ENCODE measurements around the gene PALLD. TPM values are rescaled to one million over a fixed set of nuclear protein-coding genes. Genes with fewer than 3 reads are reported as not detected.

The PALLD gene
- total and polyA plus RNA-seq, 2 of the 13 experiments (the other 11 are each of a cell fraction or from before 2014, with no cell fraction given): 0.50 to 1.5 TPM

DNA sequence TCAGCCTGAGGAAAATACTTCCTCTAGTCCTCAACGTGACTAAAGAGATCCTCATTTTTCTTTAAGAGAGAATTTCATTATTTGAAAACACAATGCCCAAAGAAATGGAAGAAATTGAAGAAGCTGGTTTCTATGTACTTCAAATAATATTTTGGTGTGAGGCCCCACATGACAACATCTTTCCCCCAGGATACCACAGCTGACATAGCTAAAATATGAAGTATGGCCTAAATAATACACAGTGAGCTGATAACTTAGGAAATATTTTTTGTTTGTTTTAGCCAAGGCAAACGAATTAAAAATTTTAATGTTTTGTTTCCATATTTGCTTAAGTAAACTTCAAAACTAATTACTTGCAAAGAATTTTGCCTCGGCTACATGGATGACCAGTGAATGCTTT lies 364.0 kb downstream of the PALLD start:
- WGBS (ENCODE audit: low lambda C conversion rate): 86% methylated on average over 3 of the region's 3 CpGs
- H3K36me3 ChIP-seq (replicated peaks in 1 of 2; ENCODE audit: control insufficient read depth in 1 of 2, insufficient read depth in 2 of 2, low read length in 2 of 2): no peaks in the 10 kb centered on the region
- intact Hi-C loops (cut with micrococcal nuclease; ENCODE audit: unreplicated experiment) (no loop called here), in situ Hi-C loops (cut with HindIII; ENCODE audit: extremely low pct_ligation_motif_present, low pct_unique_long_range_greater_than_20kb) (no loop called here)
- H4K20me1 ChIP-seq (ENCODE audit: insufficient read depth, low read length): no peaks in the 10 kb centered on the region
- POLR2A ChIA-PET: no interaction called here
- DNase-seq (ENCODE audit: low spot score) (no peak), ATAC-seq (no peak), FAIRE-seq (no peak)
- H3K4me2 ChIP-seq (ENCODE audit: low read depth, low read length): no peak overlapping the region
- no peaks in the 10 kb centered on the region for H3K27me3 ChIP-seq (ENCODE audit: control insufficient read depth in 1 of 2, insufficient read depth in 2 of 2, low read length in 2 of 2)
- no peak overlapping the region for H3K27ac ChIP-seq (ENCODE audit: extremely low read length, insufficient read depth, low read length)
- TF ChIP-seq ISL2 (CRISPR knock-in tag; IDR thresholded peaks at IDR 0.05) (no peak), MTF1 (CRISPR knock-in tag; IDR thresholded peaks at IDR 0.05) (no peak), SSRP1 (CRISPR knock-in tag; IDR thresholded peaks at IDR 0.05) (no peak), ZFP36L1 (CRISPR knock-in tag; IDR thresholded peaks at IDR 0.05) (no peak), ZNF253 (CRISPR knock-in tag; IDR thresholded peaks at IDR 0.05; ENCODE audit: borderline replicate concordance) (no peak), KMT2A (CRISPR knock-in tag; IDR thresholded peaks at IDR 0.05) (no peak), SRSF4 (IDR thresholded peaks at IDR 0.05; ENCODE audit: low read depth, low read length, poor library complexity, severe bottlenecking) (no peak), ZNF17 (CRISPR knock-in tag; IDR thresholded peaks at IDR 0.05) (no peak)
- TF ChIP-seq, protein P1, sequence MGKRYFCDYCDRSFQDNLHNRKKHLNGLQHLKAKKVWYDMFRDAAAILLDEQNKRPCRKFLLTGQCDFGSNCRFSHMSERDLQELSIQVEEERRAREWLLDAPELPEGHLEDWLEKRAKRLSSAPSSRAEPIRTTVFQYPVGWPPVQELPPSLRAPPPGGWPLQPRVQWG (CRISPR knock-in tag; IDR thresholded peaks at IDR 0.05; ENCODE audit: borderline replicate concordance, low read depth): no peak
- TF ChIP-seq, protein P2, sequence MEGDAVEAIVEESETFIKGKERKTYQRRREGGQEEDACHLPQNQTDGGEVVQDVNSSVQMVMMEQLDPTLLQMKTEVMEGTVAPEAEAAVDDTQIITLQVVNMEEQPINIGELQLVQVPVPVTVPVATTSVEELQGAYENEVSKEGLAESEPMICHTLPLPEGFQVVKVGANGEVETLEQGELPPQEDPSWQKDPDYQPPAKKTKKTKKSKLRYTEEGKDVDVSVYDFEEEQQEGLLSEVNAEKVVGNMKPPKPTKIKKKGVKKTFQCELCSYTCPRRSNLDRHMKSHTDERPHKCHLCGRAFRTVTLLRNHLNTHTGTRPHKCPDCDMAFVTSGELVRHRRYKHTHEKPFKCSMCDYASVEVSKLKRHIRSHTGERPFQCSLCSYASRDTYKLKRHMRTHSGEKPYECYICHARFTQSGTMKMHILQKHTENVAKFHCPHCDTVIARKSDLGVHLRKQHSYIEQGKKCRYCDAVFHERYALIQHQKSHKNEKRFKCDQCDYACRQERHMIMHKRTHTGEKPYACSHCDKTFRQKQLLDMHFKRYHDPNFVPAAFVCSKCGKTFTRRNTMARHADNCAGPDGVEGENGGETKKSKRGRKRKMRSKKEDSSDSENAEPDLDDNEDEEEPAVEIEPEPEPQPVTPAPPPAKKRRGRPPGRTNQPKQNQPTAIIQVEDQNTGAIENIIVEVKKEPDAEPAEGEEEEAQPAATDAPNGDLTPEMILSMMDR (CRISPR knock-in tag; IDR thresholded peaks at IDR 0.05): no peak
- H3K4me3 ChIP-seq (replicated peaks in 1 of 3; ENCODE audit: insufficient read depth in 1 of 3, low read depth in 2 of 3, low read length in 3 of 3): no peak overlapping the region
- CTCF ChIA-PET (ENCODE audit: low intra/inter-chr PET ratio, low total read pairs): no interaction called here
- H3K79me2 ChIP-seq (ENCODE audit: insufficient read depth, low read length): no peaks in the 10 kb centered on the region
- H3K9me3 ChIP-seq (ENCODE audit: low read length): no peaks in the 10 kb centered on the region
- H3K4me1 ChIP-seq (ENCODE audit: insufficient read depth, low read length): no peaks in the 10 kb centered on the region
- no peak overlapping the region for H3K9ac ChIP-seq (ENCODE audit: insufficient read depth, low read depth, low read length)
- BruUV-seq (replicated peaks): no TSS peak
- no peak overlapping the region for H2AFZ ChIP-seq (ENCODE audit: low read length)
